ENCODE data around the gene GPR180.
"Not testable (repeated sequence)": the region's sequence is repeated elsewhere in the genome, so short reads cannot be mapped to it uniquely, and the experiment has no call there.

The GPR180 gene

DNA sequence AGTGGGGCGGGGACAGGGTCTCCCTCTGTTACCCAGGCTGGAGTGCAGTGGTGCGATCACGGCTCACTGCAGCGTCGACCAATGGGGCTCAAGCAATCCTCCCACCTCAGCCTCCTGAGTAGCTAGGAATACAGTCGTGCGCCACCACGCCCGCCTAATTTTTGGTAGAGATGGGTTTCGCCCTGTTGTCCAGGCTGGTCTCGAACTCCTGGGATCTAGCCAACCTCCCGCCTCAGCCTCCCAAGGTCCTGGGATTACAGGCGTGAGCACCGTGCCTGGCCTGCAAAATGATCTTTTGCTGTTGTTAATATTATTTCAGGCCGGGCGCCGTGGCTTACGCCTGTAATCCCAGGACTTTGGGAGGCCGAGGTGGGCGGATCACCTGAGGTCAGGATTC, 5.1 kb upstream of the GPR180 start:
- no peak for DNase-seq (ENCODE audit: low read depth, low spot score)

GRCh38 chr13:94598281-94598680, 3.4 kb upstream of the GPR180 start:
- no peak for DNase-seq (ENCODE audit: low read depth, low spot score)

- DNase-seq (ENCODE audit: low read depth, low spot score) = no peak
These were observed 1.8 kb upstream of the GPR180 start for GRCh38 chr13:94599877-94600276.

GRCh38 chr13:94602467-94602866, 810 bp downstream of the GPR180 start:
- DNase-seq (ENCODE audit: low read depth, low spot score) = no peak

DNA sequence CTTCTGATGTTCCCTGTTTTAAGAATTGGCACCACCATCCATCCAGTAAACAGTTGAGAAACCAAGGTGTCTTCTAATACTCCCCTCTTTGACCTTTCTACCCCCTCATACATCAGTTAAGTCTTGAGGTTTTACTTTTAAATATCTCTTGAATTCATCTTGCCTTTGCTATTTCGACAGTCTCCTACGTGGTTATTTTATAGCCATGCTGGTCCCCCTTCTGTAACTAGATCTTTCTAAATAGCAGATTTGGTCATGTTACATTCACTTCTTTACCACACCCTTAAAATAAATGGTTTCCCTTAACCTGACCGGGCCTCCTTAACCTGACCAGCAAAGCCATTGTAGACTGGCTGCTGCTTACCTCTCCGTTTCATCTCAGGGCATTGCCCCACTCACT, 5.4 kb downstream of the GPR180 start:
- DNase-seq (ENCODE audit: low read depth, low spot score) = no peak

- DNase-seq (ENCODE audit: low read depth, low spot score) = no peak
These were observed 6.3 kb downstream of the GPR180 start for GRCh38 chr13:94607939-94608338.

DNA sequence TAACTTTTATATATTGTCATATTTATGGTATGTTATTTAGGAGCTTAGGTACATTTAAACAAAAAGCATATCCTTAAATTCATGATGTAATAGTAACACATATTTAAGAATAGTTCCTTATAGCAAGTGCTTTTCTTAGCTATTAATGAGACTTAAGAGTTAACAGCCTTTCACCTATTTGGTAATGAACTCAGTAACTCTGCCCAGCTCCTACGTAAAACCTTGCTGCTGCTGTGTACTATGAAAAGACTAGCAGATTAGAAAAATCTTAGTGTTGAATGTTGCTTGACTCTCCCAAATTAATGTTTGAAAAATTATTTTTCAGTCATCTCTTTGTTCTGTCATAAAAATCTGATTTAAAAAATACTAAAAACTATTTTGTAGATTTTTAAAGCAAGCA, 6.9 kb downstream of the GPR180 start:
- DNase-seq (ENCODE audit: low read depth, low spot score) = no peak

- no peak for DNase-seq (ENCODE audit: low read depth, low spot score)
These were observed 7.5 kb downstream of the GPR180 start for GRCh38 chr13:94609196-94609595.

DNA sequence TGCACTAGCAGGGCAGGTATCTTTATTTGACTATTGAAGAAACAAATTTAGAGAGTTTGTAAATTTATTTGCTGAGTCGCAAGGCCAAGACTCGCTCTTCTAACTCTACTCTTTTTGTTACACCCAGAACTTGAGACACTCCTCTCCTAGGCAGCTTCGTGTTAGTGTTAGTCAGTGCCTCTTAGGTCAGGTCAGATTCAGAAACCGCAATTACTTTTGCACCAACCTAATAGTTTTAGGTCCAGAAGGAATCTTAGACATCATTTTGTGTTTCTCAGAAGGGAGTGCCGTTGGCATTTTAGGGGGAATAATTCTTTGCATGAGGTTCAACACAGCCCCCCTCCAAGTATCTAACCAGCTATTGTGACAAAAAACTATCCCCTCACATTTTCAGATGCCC, 8.8 kb downstream of the GPR180 start:
- no peak for DNase-seq (ENCODE audit: low read depth, low spot score)

DNA sequence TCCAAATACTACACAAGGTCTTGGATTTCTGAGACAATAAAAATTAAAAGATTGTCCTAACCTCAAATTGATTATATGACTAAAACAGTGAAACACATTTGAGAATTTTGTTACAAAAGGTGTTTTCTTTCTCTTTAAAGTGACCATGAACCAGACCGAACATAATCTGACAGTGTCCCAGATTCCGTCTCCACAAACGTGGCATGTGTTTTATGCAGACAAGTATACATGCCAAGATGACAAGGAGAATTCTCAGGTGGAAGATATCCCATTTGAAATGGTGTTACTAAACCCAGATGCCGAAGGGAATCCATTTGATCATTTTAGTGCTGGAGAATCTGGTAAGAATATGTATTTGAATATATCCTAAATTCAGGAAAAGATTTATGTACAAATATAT, 10.4 kb downstream of the GPR180 start:
- DNase-seq (ENCODE audit: low read depth, low spot score) = no peak

DNA sequence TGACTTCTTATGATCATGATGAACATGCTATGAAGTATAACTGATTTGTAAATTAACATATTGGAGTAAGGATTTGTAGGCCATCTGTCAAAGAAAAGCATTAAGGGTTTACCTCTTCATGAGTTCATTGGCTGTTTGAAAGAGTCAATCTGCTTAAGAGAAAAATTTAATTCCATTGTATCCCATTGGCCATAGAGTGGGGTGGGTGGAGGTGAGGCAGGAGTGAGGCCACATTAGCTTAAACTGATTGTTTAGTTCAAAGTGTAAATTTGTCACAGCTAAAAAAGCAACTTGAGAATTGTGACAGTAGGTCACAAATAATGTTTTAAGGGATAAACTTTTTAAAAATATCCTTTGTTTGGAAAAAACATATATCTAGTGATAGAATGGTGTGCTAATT, 11.4 kb downstream of the GPR180 start:
- no peak for DNase-seq (ENCODE audit: low read depth, low spot score)

DNA sequence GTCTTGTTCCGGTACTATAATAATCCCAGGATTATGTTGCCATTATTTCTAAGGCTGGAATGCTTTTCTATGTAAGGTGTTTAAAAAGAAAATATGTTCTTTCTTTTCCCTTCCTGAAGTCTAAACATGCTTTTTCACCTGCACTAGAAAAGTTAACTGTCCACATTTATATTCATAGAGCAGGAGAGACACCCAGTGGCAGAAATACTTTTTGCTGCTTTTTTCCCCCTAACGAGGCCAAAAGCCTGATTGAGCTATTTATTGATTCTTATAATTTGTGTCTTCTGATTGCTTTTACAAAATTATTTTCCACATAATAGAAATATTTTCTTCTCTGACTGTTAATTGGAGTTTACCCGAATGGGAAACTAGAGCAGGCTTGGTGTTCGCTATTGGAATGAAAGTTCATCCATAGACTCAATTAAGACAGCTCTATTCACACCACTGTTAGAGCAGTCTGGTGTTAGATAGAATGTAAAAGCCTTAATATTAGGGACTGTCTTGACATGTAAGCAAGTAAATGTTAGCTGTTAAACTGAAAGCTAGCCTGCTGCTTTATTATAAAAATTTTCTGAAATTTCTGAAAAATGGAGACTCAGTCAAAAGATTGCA, 15.8 kb downstream of the GPR180 start:
- peak; percentile 15 for DNase-seq (ENCODE audit: low read depth, low spot score)

DNA sequence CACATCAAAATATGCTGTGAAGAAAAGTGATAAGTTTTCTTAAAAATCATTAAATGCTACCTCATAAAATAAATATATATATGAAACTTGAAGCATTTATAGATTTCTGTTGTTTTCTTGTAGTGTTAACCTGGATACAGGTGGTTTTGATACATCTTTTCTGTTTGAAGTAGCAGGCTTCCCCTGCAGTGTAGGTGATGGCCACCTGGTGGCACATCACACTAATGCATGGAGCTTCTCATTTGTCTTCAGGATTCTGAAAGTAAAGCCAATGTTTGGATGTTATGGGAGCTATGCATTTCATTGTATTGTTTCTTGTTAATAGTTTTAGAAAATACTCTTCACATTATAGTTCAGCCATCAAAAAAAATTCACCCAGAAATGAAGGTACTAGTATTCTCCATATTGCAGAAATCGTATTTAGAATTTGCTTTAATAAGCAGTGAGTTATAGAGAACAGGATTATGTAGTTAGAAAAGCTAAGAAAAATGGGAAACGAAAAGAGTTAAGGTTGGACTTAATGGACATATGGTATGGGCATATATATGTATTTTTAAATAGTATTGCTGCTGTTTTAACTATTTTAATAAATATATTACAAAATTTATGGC, 18.7 kb downstream of the GPR180 start:
- DNase-seq (ENCODE audit: low read depth, low spot score) = no peak

DNA sequence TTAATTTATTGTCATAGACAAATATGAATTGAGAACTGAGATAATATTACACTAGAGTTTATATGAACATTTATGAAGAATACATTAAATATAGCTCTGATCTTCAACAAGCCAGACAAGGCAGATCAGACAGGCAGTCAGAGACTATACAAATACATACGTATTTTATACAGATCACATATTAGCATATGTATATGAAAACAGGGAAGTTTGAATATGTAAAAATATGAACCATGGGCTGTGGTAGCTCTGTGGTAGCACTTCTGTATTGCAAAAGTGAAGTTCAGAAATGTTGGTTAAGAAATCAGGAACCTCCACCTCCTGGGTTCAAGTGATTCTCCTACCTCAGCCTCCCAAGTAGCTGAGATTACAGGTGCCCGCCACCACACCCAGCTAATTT, 20.7 kb downstream of the GPR180 start:
- no peak for DNase-seq (ENCODE audit: low read depth, low spot score)

- no peak for DNase-seq (ENCODE audit: low read depth, low spot score)
These were observed 21.7 kb downstream of the GPR180 start for GRCh38 chr13:94623316-94623715.

DNA sequence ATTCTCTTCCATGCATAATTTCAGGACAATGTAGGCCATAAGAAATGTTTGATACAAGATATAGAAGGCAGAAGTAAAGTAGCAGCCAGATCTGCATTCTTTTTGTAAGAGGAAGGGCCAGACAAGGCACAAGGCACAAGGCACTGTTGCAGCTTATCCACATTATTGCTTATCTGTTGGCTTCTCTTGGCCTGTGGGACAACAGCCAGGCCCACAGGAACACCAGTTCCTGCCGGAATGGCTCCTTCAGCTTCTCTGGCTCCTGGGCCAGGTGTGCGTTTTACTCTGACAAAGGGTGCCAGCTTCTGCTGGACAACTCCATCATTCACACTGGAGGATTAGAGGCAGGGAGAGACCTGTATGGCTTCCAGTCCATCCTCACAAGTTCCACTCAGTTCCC, 29.2 kb downstream of the GPR180 start:
- no peak for DNase-seq (ENCODE audit: low read depth, low spot score)

GRCh38 chr13:94632226-94632980, 30.7 kb downstream of the GPR180 start:
- no peak for DNase-seq (ENCODE audit: low read depth, low spot score)

DNA sequence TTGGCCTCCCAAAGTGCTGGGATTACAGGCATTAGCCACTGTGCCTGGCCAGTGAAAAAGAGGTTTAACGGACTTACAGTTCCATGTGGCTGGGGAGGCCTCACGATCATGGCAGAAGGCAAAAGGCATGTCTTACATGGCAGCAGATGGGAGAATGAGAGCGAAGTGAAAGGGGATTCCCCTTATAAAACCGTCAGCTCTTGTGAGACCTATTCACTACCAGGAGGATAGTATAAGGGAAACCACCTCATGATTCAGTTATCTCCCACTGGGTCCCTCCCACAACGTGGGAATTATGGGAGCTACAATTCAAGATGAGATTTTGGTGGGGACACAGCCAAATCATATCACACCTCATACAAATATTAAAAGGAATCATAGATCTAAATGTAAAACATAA, 34.4 kb downstream of the GPR180 start:
- DNase-seq (ENCODE audit: low read depth, low spot score) = not testable (repeated sequence)

DNA sequence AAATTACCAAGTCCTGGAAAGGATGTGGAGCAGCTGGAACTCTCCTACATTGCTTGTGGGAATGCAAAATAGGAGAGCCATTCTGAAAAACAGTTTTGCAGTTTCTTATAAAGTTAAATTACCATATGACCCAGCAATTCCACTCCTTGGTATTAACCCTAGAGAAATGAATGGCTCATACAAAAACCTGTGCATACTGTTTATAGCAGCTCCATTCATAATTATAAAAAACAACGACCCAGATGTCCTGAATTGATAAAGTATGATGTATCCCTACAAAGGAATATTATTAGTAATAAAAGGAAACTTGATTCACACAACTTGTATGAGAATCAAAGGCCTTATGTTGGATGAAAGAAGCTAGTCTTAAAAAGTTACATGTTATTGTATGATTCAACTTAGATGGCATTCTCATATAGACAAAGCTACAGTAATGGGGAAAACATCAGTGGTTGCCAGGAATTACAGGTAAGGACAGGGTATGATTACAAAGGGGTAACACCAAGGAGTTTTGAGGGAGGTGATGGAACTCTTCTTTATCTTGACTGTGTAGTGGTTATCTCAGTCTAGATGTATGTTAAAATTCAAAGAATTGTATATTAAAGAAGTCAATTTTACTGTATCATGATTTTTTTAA, 35.4 kb downstream of the GPR180 start:
- no peak for DNase-seq (ENCODE audit: low read depth, low spot score)

DNA sequence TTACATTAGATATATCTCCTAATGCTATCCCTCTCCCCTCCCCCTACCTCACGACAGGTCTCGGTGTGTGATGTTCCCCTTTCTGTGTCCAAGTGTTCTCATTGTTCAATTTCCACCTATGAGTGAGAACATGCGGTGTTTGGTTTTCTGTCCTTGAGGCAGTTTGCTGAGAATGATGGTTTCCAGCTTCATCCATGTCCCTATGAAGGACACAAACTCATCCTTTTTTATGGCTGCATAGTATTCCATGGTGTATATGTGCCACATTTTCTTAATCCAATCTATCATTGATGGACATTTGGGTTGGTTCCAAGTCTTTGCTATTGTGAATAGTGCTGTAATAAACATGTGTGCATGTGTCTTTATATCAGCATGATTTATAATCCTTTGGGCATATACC, 36.0 kb downstream of the GPR180 start:
- DNase-seq (ENCODE audit: low read depth, low spot score) = not testable (repeated sequence)

DNA sequence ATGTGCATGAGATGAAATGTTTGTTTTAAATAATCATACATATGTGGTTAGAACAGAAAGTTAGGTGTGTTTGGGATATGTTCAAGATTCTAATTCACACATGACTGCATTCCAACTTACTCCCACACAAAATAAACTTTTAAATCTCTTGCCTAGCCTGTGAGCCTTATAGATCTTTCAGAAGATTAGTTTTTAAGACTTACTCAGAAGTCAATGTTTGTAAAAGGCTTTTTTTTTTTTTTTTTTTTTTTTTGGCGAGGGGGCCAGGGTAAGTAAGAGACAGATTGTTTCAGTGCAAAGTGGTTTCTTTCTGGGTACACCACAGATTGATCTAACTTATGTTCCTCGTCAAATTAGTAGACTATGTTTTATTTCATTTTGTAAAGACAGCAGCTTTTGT, 39.1 kb downstream of the GPR180 start:
- DNase-seq (ENCODE audit: low read depth, low spot score) = no peak

GRCh38 chr13:94641409-94641941, 39.8 kb downstream of the GPR180 start:
- no peak for DNase-seq (ENCODE audit: low read depth, low spot score)
